HCT116 (cell line): ENCODE data around the gene ABHD1.

ENCODE experiments used
- CEBPB ChIP-seq: IDR thresholded peaks from 2 replicates; pipeline ENCODE4 v1.6.1; 2012; ENCODE audit warnings: low read depth
- CTCF ChIP-seq, 3 experiments: fragments of 200-600 bp in 1 of 3; sonication (generic) in 1 of 3; IDR thresholded peaks in 2 of 3; conservative IDR thresholded peaks in 1 of 3; 2 replicates each; pipeline ENCODE4 v1.5.1; 2012 to 2017; ENCODE audit warnings: low read depth in 2 of 3, low read length in 2 of 3, antibody characterized with exemption in 1 of 3, borderline replicate concordance in 1 of 3, control low read depth in 1 of 3, mild to moderate bottlenecking in 1 of 3, mixed read lengths in 1 of 3, mixed run types in 1 of 3, moderate library complexity in 1 of 3; ENCODE audit not compliant: insufficient read depth in 1 of 3
- ELF1 ChIP-seq: IDR thresholded peaks from 2 replicates; pipeline ENCODE4 v1.6.1; 2012; ENCODE audit warnings: low read depth, borderline replicate concordance
- EZH2 ChIP-seq: fragments of 200-600 bp; sonication (generic); IDR thresholded peaks from 2 replicates; pipeline ENCODE4 v1.6.1; 2017; ENCODE audit warnings: antibody characterized with exemption, mixed run types
- JUND ChIP-seq: IDR thresholded peaks from 2 replicates; pipeline ENCODE4 v1.6.1; 2012
- MAX ChIP-seq: IDR thresholded peaks from 2 replicates; pipeline ENCODE4 v1.6.1; 2012
- POLR2A ChIP-seq: IDR thresholded peaks from 2 replicates; pipeline ENCODE4 v1.7.0; 2011; ENCODE audit warnings: borderline replicate concordance; ENCODE audit not compliant: insufficient read depth, insufficient read length; ENCODE audit errors: extremely low read depth
- RAD21 ChIP-seq: IDR thresholded peaks from 2 replicates; pipeline ENCODE4 v1.6.1; 2012; ENCODE audit warnings: low read depth, mild to moderate bottlenecking
- SRF ChIP-seq: IDR thresholded peaks from 2 replicates; pipeline ENCODE4 v1.6.1; 2012; ENCODE audit warnings: low read depth
- TCF7L2 ChIP-seq: IDR thresholded peaks from 2 replicates; pipeline ENCODE4 v1.7.0; 2011; ENCODE audit warnings: borderline replicate concordance, inconsistent platforms; ENCODE audit not compliant: insufficient read depth, insufficient read length; ENCODE audit errors: extremely low read depth
- YY1 ChIP-seq: IDR thresholded peaks from 2 replicates; pipeline ENCODE4 v1.6.1; 2011; ENCODE audit warnings: low read length, low read depth, moderate library complexity, mild to moderate bottlenecking; ENCODE audit not compliant: insufficient replicate concordance; ENCODE audit errors: extremely low read depth

- TF ChIP-seq JUND (no peak), ELF1 (no peak), CTCF (IDR thresholded peaks at IDR 0.05 in 2 of 3, conservative IDR thresholded peaks at IDR 0.05 in 1 of 3; ENCODE audit: borderline replicate concordance in 1 of 3, insufficient read depth in 1 of 3, low read depth in 2 of 3, low read length in 2 of 3) (no peak), RAD21 (no peak), CEBPB (no peak), POLR2A (no peak), SRF (no peak), EZH2 (no peak), TCF7L2 (no peak), MAX (no peak), YY1 (no peak)
Measured at GRCh38 chr2:27108221-27108620, 15.4 kb upstream of the ABHD1 start.
